Adipose tissue (tissue), 3 donors: ENCODE results near the gene CCDC61. TPM values are rescaled to one million over a fixed set of nuclear protein-coding genes. Genes with fewer than 3 reads are reported as not detected.

ENCODE experiments used
- H3K27ac ChIP-seq: one replicate; pipeline ENCODE4 v1.5.1; 2013; ENCODE audit warnings: low read depth, low read length
- WGBS, 3 donors: extraction: QIAGEN DNeasy Blood & Tissue Kit; methylation state at CpG; one replicate each; pipeline ENCODE4 v1.1.7; 2013; 5-methylcytosine and 5-hydroxymethylcytosine counted together
- polyA plus RNA-seq, 3 donors: library from polyadenylated mRNA; stranded (reverse); fragments of 200-250 nt; gene quantifications; one replicate each; pipeline ENCODE4 v1.2.3, GENCODE V29; 2013
- donor health status: healthy with polysubstance abuse.
- donor health status: Bipolar disorder and iron deficiency.
- donor health status: healthy.

CCDC61 gene
- polyA plus RNA-seq, 3 donors: 7.2 to 8.6 (median 7.8) TPM

DNA sequence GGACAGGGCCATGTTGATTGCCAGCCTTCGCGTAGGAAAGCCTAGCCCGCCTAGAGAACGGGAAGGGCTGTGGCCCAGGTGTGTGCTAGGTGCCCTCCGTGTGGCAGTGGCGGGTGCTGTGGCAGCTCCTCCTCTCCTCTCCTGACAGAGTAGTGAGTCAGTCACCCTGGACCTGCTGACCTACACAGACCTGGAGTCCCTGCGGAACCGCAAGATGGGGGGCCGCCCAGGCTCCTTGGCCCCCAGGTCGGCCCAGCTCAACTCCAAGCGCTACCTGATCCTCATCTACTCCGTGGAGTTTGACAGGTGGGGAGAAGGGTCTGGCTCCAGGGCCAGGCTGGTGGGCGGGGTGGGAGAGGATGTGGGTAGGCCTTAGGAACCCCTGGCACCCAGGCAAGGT lies 11.1 kb downstream of the CCDC61 start:
- no peak overlapping the region for H3K27ac ChIP-seq
- 94 to 97% (median 96%) methylated on average over 13 of the region's 13 CpGs for WGBS, 3 donors

DNA sequence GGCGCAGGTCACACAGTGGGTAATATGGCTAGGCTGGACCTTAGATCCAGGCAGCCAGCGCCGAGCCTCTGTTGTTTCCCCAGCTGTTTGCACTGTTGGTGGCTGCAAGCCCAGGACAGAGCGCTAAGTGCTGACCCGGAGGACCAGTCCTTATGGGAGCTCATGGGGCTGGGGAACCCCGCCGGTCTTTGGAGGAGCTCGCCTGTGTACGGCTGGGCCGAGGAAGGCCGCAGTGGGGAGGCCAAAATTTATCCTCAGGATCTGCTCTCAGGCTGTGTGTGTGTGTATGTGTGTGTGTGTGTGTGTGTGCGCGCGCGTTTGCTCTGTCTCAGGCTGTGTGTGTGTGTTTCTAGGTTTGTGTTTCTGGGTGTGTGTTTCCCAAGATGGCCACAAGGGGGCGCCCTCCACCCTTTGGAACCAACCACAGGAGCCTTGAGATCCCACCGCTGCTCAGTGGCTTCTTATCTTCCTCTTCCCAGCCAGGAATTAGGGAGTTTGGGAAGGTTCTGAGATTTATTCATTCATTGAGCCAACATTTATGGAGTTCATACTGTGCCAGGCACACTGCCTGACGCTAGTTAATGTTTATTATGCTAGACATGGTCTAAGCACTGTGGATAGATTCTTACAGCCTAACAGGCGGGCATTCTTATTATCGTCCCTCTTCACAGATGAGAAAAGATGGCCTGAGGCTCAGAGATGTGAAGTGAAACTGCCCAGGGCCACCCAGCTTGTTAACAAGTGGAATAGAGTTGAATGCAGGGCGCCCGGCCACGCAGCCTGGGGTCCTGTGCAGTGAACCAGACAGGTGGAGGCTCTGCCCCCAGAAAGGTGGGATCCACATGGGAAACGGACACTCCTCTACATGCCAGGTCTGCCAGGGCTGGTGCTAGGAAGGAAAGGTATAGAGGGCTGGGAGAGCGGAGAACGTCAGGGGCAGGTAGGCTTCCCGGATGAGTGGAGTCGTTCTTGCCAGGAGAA lies 14.6 kb downstream of the CCDC61 start:
- H3K27ac ChIP-seq: no peak overlapping the region
- WGBS, 3 donors: 50 to 63% (median 52%) methylated on average over 28 of the region's 28 CpGs

GRCh38 chr19:46014534-46014933 lies 19.3 kb downstream of the CCDC61 start:
- 27 to 53% (median 51%) methylated on average over 8 of the region's 8 CpGs for WGBS, 3 donors
- no peak overlapping the region for H3K27ac ChIP-seq

GRCh38 chr19:46014941-46015686 lies 19.8 kb downstream of the CCDC61 start:
- WGBS, 3 donors: 7 to 25% (median 10%) methylated on average over 66 to 74 of the region's 74 CpGs
- H3K27ac ChIP-seq: no peak overlapping the region

DNA sequence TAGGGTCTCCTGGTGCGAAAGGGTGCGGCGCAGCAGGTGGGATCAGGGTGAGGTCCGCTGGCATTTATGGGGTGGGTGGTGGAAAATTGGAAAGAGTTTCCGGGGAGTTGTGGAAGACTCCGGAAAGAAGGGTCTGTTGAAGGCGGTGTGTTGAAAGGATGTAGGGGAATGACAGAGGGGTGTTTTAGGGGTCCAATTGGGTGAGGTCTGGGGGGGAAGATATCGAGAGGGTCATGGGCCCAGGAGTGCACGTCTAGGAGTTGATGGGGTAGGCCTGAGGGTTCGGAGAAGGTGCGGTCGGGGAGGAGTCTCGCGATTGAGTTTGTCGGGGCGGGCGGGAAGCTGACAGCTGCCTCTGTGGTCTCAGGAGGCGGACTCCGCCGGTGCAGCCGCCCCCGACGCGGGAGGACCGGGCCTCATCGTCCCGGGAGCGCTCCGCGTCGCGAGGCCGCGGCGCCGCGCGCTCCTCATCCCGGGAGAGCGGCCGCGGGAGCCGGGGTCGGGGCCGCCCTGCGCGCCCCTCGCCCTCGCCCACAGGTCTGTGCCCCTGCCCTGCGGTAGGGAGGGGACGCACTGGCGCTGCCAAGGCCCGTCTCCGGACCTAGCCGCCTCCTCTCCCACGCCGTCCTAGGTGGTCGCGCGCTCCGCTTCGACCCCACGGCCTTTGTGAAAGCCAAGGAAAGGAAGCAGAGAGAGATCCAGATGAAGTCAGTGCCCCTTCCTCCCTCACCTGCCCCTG lies 20.6 kb downstream of the CCDC61 start:
- no peak overlapping the region for H3K27ac ChIP-seq
- WGBS, 3 donors: 6 to 8% (median 7%) methylated on average over 25 to 63 of the region's 63 CpGs

GRCh38 chr19:46016426-46017094 lies 21.3 kb downstream of the CCDC61 start:
- no peak overlapping the region for H3K27ac ChIP-seq
- WGBS, 3 donors: 1 to 2% (median 2%) methylated on average over 44 to 48 of the region's 48 CpGs

DNA sequence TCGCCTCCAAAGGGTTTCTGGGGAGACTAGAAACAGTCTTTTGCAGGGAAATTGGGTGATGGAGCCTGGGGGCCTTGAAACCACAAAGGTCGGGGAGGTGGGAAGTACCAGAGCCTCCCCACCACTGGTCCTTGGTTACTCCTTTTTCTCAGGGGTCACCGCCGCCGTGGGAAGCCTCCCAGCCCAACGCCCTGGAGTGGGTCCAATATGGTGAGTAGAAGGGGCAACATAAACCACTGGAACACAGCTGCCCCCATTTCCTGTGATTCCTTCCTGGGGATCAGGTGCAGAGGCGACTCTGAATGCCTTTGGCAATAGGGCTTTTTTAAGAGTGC lies 21.8 kb downstream of the CCDC61 start:
- 40 to 48% (median 43%) methylated on average over 7 of the region's 7 CpGs for WGBS, 3 donors
- H3K27ac ChIP-seq: no peak overlapping the region

GRCh38 chr19:46017874-46018675 lies 22.8 kb downstream of the CCDC61 start:
- H3K27ac ChIP-seq: no peak overlapping the region
- WGBS, 3 donors: 91 to 96% (median 93%) methylated on average over 15 of the region's 15 CpGs

DNA sequence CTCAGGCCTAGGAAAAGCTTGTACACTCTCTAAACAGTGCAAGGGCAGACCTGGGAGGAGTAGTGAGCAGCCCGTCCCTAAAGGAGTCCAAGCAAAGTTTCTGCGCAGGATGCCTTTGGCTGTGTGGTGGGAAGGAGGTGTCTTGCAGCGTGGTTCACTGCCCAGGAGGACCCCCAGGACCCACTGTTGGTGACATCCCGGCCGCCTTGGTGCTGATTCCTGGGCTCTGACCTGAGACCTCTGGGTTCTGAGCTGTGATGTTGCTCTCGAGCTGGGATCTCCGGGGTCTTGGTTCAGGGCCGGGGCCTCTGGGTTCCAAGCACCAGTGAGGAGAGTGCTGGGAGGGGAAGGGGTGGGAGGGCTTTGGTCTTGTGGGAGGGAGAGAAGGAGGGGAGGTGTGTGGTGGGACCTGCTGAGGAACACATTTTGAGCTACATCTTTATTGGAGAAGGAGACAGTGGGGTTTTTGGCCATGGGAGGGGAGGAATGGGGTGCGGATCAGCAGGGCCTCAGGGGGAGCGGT lies 23.5 kb downstream of the CCDC61 start:
- no peak overlapping the region for H3K27ac ChIP-seq
- WGBS, 3 donors: 94 to 97% (median 95%) methylated on average over 10 of the region's 10 CpGs

GRCh38 chr19:46019270-46019669 lies 24.0 kb downstream of the CCDC61 start:
- WGBS, 3 donors: 75 to 94% (median 85%) methylated on average over 12 to 13 of the region's 13 CpGs
- H3K27ac ChIP-seq: no peak overlapping the region

GRCh38 chr19:46020819-46021125 lies 25.5 kb downstream of the CCDC61 start:
- no peak overlapping the region for H3K27ac ChIP-seq
- WGBS, 3 donors: 88 to 94% (median 92%) methylated on average over 7 of the region's 7 CpGs

DNA sequence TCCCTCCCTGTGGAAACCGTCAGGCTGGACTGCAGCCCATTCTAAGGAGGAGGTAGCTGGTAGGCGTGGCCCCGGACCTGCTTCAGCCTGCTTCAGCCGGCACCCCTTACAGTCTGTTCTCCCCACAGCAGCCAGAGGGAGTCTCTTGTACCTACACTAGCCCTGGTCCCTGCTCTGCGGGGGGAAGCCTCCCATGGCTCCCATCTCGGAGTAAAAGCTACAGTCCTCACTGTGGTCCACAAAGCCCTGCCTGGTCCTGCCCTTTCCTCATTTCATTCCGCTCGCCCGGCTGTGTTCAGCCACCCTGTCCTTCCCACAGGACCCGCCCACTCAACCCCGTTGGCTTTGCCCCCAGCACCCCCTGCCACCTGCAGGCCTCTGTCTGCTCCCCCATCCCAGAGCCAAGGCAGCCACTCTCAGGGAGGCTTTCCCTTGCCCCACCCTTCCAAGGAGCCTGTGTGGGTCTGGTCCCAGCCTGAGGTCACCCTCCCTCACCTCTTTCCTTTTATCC lies 26.3 kb downstream of the CCDC61 start:
- 37 to 60% (median 59%) methylated on average over 11 of the region's 11 CpGs for WGBS, 3 donors
- no peak overlapping the region for H3K27ac ChIP-seq

- no peak overlapping the region for H3K27ac ChIP-seq
- 36 to 43% (median 40%) methylated on average over 12 of the region's 12 CpGs for WGBS, 3 donors
These were observed 26.8 kb downstream of the CCDC61 start for GRCh38 chr19:46022061-46022430.

- no peak within 1 kb of the TSS for H3K27ac ChIP-seq
- 19 to 28% (median 22%) methylated on average over 46 to 47 of the region's 47 CpGs for WGBS, 3 donors
These were observed 27.4 kb downstream of the CCDC61 start, which contains the start of gene PGLYRP1 for GRCh38 chr19:46022431-46023310. TSS of gene PGLYRP1 (minus strand) at chr19:46023053. CDS start at chr19:46023021, 32 bp downstream.

DNA sequence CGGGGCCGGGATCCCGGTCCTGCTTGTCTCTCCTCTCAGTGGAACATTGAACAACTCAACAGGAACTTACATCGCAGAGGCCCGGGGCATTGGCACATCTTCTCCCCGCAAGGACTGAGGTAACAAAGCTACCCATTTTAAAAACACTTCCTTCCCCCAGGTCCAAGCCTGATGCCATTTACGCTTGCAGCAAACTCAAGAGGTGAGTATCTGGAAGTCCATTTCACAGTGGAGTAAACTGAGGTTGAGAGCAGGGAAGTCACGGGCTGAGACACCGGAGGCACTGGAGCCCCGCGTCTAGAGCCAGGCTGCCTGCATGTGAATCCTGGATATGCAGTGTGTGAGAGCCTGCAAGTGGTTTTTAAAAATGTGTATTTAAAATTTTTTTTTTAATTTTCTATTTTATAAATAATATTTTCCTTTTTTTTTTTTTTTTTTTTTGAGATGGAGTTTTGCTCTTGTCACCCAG lies 28.1 kb downstream of the CCDC61 start:
- H3K27ac ChIP-seq: no peak overlapping the region
- WGBS, 3 donors: 40 to 60% (median 45%) methylated on average over 11 of the region's 11 CpGs

DNA sequence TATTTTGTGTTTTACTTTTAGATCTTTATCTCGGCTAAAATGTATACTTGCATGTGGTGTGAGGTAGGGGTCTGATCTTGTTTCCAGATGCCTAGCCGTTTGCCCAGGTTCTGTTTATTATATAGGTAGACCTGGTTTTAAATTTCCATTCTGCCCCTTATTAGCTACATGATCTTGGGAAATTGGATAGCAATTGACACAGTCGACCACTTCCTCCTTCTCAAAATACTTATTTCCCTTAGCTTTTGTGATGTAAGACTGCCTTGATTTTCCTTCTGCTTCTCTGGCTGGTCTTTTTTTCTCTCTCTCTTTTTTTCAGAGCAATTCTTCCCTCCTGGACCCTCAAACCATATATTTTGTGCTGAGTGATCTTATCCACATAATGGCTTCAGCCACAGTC lies 30.6 kb downstream of the CCDC61 start:
- WGBS, 3 donors: 50 to 77% (median 56%) methylated on average over 3 of the region's 3 CpGs
- no peak overlapping the region for H3K27ac ChIP-seq
